OCI-LY3 (cell line): ENCODE measurements around the gene MYO5B.

ENCODE experiments used
- H2AFZ ChIP-seq: fragments of 200-600, 300-600 bp; shearing (Covaris generic); 2 replicates; pipeline ENCODE4 v1.6.0; 2014; ENCODE audit warnings: antibody characterized with exemption, low read depth, low read length
- H3K27ac ChIP-seq: fragments of 200-600, 300-600 bp; sonication (generic); 2 replicates; pipeline ENCODE4 v1.5.1; 2014; ENCODE audit warnings: mild to moderate bottlenecking, low read length, moderate library complexity, mixed read lengths
- H3K27me3 ChIP-seq: fragments of 200-600, 300-600 bp; sonication (generic); 2 replicates; pipeline ENCODE4 v1.6.1; 2014; ENCODE audit warnings: low read depth, low read length, mixed read lengths
- H3K36me3 ChIP-seq: fragments of 200-600, 300-600 bp; sonication (generic); replicated peaks from 2 replicates; pipeline ENCODE3; 2014; ENCODE audit warnings: low read depth, low read length, mixed read lengths
- H3K4me1 ChIP-seq: fragments of 300-600, 200-600 bp; sonication (generic); 2 replicates; pipeline ENCODE4 v1.6.1; 2014; ENCODE audit warnings: low read length, mixed read lengths
- H3K4me2 ChIP-seq: fragments of 200-600, 300-600 bp; sonication (generic); 2 replicates; pipeline ENCODE4 v1.6.1; 2014; ENCODE audit warnings: low read length, mixed read lengths
- H3K4me3 ChIP-seq: fragments of 300-600, 200-600 bp; sonication (generic); 2 replicates; pipeline ENCODE4 v1.5.1; 2014; ENCODE audit warnings: antibody characterized with exemption, mild to moderate bottlenecking, low read length, moderate library complexity
- H3K79me2 ChIP-seq: fragments of 300-600, 200-600 bp; shearing (Covaris generic); 2 replicates; pipeline ENCODE4 v1.6.1; 2014; ENCODE audit warnings: mild to moderate bottlenecking, low read length, mixed read lengths
- H3K9ac ChIP-seq: fragments of 300-600, 200-600 bp; shearing (Covaris generic); 2 replicates; pipeline ENCODE4 v1.6.0; 2014; ENCODE audit warnings: mild to moderate bottlenecking, low read length, moderate library complexity
- H3K9me3 ChIP-seq: fragments of 200-600, 300-600 bp; shearing (Covaris generic); 2 replicates; pipeline ENCODE4 v1.6.1; 2014; ENCODE audit warnings: low read length, mixed read lengths; ENCODE audit not compliant: insufficient read depth
- H4K20me1 ChIP-seq: fragments of 200-600, 300-600 bp; sonication (generic); 2 replicates; pipeline ENCODE4 v1.6.1; 2016; ENCODE audit warnings: low read length, mixed read lengths; ENCODE audit not compliant: insufficient read depth
- EZH2phosphoT487 ChIP-seq: fragments of 200-600 bp; shearing (Covaris generic); IDR thresholded peaks from 2 replicates; pipeline ENCODE4 v1.6.1; 2018; ENCODE audit warnings: antibody characterized with exemption, mixed run types, low read depth
- TF ChIP-seq, protein P1 (sequence below): fragments of 200-600, 300-600 bp; sonication (generic); IDR thresholded peaks from 2 replicates; pipeline ENCODE4 v1.5.1; 2014; ENCODE audit warnings: antibody characterized with exemption, low read length, low read depth

The MYO5B gene

DNA sequence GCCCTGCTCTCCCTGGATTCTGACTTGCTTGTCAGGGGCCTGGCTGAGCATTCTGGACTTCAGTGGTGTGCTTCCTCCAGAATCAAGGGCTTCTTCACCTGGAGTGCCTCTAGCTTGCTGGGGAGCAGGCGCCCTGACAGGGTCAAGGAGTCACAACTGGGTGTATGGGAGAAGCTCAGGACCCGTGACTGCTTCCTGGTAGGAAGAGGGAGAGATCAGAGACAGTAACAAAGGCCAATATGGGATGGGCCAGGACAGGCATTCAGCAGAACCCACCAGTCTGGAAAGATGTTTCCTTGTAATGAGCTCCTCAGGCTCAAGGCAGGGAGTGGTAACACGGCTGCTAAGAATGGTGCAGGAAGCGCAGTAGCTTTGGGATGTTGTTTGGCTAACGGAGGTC, 277.2 kb downstream of the MYO5B start:
- Histone ChIP-seq H3K4me2 (no peak overlapping the region), H2AFZ (no peak overlapping the region), H3K27me3 (peaks cover 83% of the 10 kb centered on the region), H4K20me1 (no peaks in the 10 kb centered on the region), H3K36me3 (no peaks in the 10 kb centered on the region), H3K27ac (no peak overlapping the region), H3K9me3 (no peaks in the 10 kb centered on the region), H3K4me1 (no peaks in the 10 kb centered on the region), H3K4me3 (no peak overlapping the region), H3K79me2 (no peaks in the 10 kb centered on the region), H3K9ac (no peak overlapping the region)
- no peak for TF ChIP-seq EZH2phosphoT487
- TF ChIP-seq, protein P1, sequence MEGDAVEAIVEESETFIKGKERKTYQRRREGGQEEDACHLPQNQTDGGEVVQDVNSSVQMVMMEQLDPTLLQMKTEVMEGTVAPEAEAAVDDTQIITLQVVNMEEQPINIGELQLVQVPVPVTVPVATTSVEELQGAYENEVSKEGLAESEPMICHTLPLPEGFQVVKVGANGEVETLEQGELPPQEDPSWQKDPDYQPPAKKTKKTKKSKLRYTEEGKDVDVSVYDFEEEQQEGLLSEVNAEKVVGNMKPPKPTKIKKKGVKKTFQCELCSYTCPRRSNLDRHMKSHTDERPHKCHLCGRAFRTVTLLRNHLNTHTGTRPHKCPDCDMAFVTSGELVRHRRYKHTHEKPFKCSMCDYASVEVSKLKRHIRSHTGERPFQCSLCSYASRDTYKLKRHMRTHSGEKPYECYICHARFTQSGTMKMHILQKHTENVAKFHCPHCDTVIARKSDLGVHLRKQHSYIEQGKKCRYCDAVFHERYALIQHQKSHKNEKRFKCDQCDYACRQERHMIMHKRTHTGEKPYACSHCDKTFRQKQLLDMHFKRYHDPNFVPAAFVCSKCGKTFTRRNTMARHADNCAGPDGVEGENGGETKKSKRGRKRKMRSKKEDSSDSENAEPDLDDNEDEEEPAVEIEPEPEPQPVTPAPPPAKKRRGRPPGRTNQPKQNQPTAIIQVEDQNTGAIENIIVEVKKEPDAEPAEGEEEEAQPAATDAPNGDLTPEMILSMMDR, result no peak

DNA sequence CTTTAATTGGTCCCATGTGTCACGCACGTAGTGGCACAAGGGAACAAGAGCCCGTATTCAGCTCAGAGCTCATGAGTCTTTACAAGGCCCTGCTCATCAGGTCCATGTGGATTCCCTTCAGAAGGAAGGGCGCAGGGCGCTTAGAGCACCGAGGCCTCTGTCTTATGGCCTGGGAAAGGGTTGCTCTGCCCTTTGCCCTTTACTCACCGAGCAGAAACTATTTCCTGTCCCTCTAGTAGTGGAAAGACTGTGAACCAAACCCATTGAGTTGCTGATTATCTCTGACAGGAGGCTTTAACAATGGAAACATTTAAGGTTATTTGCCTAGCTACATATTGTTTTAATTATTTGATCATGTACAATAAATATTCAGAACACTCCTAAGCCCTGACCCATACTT, 279.6 kb downstream of the MYO5B start:
- no peaks in the 10 kb centered on the region for H3K79me2 ChIP-seq
- H3K4me3 ChIP-seq, result no peak overlapping the region
- no peaks in the 10 kb centered on the region for H3K4me1 ChIP-seq
- no peak for TF ChIP-seq EZH2phosphoT487
- TF ChIP-seq, protein P1, result no peak
- no peaks in the 10 kb centered on the region for H3K9me3 ChIP-seq
- H2AFZ ChIP-seq, result no peak overlapping the region
- H3K9ac ChIP-seq, result no peak overlapping the region
- no peak overlapping the region for H3K4me2 ChIP-seq
- H3K27ac ChIP-seq, result no peak overlapping the region
- H4K20me1 ChIP-seq, result no peaks in the 10 kb centered on the region
- H3K27me3 ChIP-seq, result peaks cover 62% of the 10 kb centered on the region
- no peaks in the 10 kb centered on the region for H3K36me3 ChIP-seq

DNA sequence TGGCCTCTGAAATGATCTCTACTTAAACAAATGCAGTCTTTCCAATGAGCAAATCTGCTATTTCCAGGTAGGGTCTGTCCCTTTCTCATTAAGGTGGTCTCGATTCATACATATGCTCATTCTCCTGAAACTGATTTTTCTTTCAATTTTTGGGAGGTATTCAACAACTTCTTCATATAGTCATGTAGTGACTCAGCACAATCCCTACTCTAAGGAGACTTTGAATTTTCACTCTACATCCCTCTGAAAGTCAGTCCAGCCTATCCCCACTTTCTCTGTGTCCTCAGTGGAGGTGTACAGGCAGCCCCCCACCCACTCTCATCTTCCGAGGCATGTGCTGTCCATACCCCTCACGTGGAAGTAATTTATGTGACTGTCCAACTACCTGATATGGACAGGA, 281.7 kb downstream of the MYO5B start:
- no peak overlapping the region for H3K9ac ChIP-seq
- no peaks in the 10 kb centered on the region for H4K20me1 ChIP-seq
- H3K27me3 ChIP-seq, result peaks cover 59% of the 10 kb centered on the region
- TF ChIP-seq EZH2phosphoT487, result no peak
- TF ChIP-seq, protein P1, result no peak
- H3K4me3 ChIP-seq, result no peak overlapping the region
- H3K36me3 ChIP-seq, result no peaks in the 10 kb centered on the region
- H3K79me2 ChIP-seq, result no peaks in the 10 kb centered on the region
- no peak overlapping the region for H3K4me2 ChIP-seq
- H2AFZ ChIP-seq, result no peak overlapping the region
- H3K27ac ChIP-seq, result no peak overlapping the region
- H3K9me3 ChIP-seq, result no peaks in the 10 kb centered on the region
- H3K4me1 ChIP-seq, result no peaks in the 10 kb centered on the region

DNA sequence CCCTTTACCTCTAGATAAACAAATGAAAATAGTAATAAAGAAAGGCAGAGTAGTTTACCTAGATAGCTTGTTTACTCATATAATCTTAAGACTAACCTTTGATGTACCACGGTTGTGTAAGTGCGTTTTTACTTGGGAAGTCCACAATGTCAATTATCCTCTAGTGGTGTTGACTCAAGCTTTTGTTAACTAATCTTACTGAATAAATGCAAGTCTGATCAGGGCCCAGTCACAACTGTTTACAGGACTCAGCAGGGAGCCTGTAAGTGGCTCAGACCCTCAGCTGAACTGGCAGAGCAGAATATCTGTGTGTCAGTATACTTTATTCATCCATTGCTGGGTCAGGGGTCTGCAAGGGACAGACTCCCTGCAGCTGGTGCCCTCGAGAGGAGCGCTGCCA, 283.5 kb downstream of the MYO5B start:
- TF ChIP-seq, protein P1, result no peak
- no peak for TF ChIP-seq EZH2phosphoT487
- no peak overlapping the region for H3K4me3 ChIP-seq
- no peaks in the 10 kb centered on the region for H3K36me3 ChIP-seq
- no peak overlapping the region for H3K4me2 ChIP-seq
- no peaks in the 10 kb centered on the region for H3K4me1 ChIP-seq
- H3K27me3 ChIP-seq, result peaks cover 56% of the 10 kb centered on the region
- H3K79me2 ChIP-seq, result no peaks in the 10 kb centered on the region
- no peaks in the 10 kb centered on the region for H4K20me1 ChIP-seq
- H2AFZ ChIP-seq, result no peak overlapping the region
- H3K9me3 ChIP-seq, result no peaks in the 10 kb centered on the region
- H3K9ac ChIP-seq, result no peak overlapping the region
- no peak overlapping the region for H3K27ac ChIP-seq
